Kidney (tissue), 14 donors: Measurements from ENCODE around the gene MEF2B. TPM values are rescaled to one million over a fixed set of nuclear protein-coding genes. Genes with fewer than 3 reads are reported as not detected.

Source experiments
- DNase-seq, 5 donors: peaks; one replicate each; pipeline ENCODE4 v3.0.0-alpha.2; 2013 to 2020
- FAIRE-seq: peaks from 2 replicates; lab custom pipeline; 2012; peaks lifted over from hg19 to GRCh38; lab: Jason Lieb, UNC
- H3K27ac ChIP-seq, 2 donors: one replicate each; pipeline ENCODE4 v1.7.0; 2013; ENCODE audit warnings: low read depth in 2 of 2, low read length in 2 of 2, inconsistent platforms in 1 of 2
- H3K27me3 ChIP-seq: one replicate; pipeline ENCODE4 v1.7.1; 2013; ENCODE audit warnings: low read length, inconsistent platforms; ENCODE audit not compliant: control insufficient read depth, insufficient read depth
- H3K36me3 ChIP-seq, 3 donors: one replicate each; pipeline versions ENCODE4 v1.7.0 to v1.7.1; 2013; ENCODE audit warnings: low read length in 3 of 3, control low read depth in 1 of 3, inconsistent platforms in 1 of 3; ENCODE audit not compliant: insufficient read depth in 3 of 3, control insufficient read depth in 2 of 3
- H3K4me1 ChIP-seq, 3 donors: one replicate each; pipeline versions ENCODE4 v1.7.0 to v1.7.1; 2013; ENCODE audit warnings: low read length in 3 of 3, inconsistent platforms in 1 of 3, low read depth in 1 of 3; ENCODE audit not compliant: control insufficient read depth in 2 of 3, insufficient read depth in 2 of 3
- H3K4me3 ChIP-seq, 3 donors: one replicate each; pipeline versions ENCODE4 v1.7.0 to v1.8.1; 2013; ENCODE audit warnings: low read length in 3 of 3, control low read depth in 1 of 3, inconsistent platforms in 1 of 3
- H3K9ac ChIP-seq, 3 donors: one replicate each; pipeline versions ENCODE4 v1.7.0 to v1.7.1; 2013; ENCODE audit warnings: low read length in 3 of 3, control low read depth in 1 of 3, inconsistent platforms in 1 of 3
- H3K9me3 ChIP-seq, 3 donors: one replicate each; pipeline versions ENCODE4 v1.7.0 to v1.7.1; 2013; ENCODE audit warnings: low read length in 3 of 3, control low read depth in 1 of 3, inconsistent platforms in 1 of 3; ENCODE audit not compliant: control insufficient read depth in 2 of 3, insufficient read depth in 1 of 3
- intact Hi-C: fragments of 100-400 bp; cut with DNase I; formaldehyde crosslinking; loops from one replicate; pipeline ENCODE4 v1.11.1; 2022
- polyA plus RNA-seq: library from polyadenylated mRNA; stranded (reverse); fragments of 350-450 nt; fragmentation: Illumina TruSeq; extraction: RNeasy Lipid Tissue Mini Kit (QIAGEN cat#74804); gene quantifications from one replicate; pipeline ENCODE4 v1.2.3, GENCODE V29; 2014; ENCODE audit warnings: low read depth, low replicate concordance; ENCODE audit not compliant: insufficient read depth
- total RNA-seq: library from RNA; stranded (reverse); fragmentation: NEBNext Ultra II Directional; extraction: Animal tissue kit (Norgen Biotek cat#: 25700); gene quantifications from one replicate; pipeline ENCODE4 v1.2.1, GENCODE V29; 2021
- TF ChIP-seq, protein P1 (sequence below): IDR thresholded peaks from 3 replicates; pipeline ENCODE4 v1.5.1; 2012; ENCODE audit warnings: mild to moderate bottlenecking, moderate library complexity, borderline replicate concordance; ENCODE audit not compliant: insufficient read depth; ENCODE audit errors: extremely low read depth
- donor health status: control.
- donor health status: control.
- donor health status: control.
- donor health status: control.
- donor health status: control.
- donor health status: DM: yes; HTN: yes; CAD: no.
- donor health status: Normal renal cell carcinoma (clear cell type).

Gene MEF2B
- total and polyA plus RNA-seq, 2 donors from 2014 or later, result 0.47 to 3.4 TPM

- DNase-seq (peak in 4 of 5 donors; percentile 81 to 92 (median 86)), FAIRE-seq (no peak)
- intact Hi-C loops, result loop anchor here (10.0 kb wide), 1 partner anchor 80 kb away; no protein-coding TSS in a partner anchor
- no peak overlapping the region for H3K9ac ChIP-seq
- H3K36me3 ChIP-seq, result no peaks in the 10 kb centered on the region
- H3K27ac ChIP-seq, result no peak overlapping the region
- H3K9me3 ChIP-seq, result peaks cover 0 to 4% (median 0%) of the 10 kb centered on the region in 3 donors
- no peaks in the 10 kb centered on the region for H3K27me3 ChIP-seq
- TF ChIP-seq, protein P1, sequence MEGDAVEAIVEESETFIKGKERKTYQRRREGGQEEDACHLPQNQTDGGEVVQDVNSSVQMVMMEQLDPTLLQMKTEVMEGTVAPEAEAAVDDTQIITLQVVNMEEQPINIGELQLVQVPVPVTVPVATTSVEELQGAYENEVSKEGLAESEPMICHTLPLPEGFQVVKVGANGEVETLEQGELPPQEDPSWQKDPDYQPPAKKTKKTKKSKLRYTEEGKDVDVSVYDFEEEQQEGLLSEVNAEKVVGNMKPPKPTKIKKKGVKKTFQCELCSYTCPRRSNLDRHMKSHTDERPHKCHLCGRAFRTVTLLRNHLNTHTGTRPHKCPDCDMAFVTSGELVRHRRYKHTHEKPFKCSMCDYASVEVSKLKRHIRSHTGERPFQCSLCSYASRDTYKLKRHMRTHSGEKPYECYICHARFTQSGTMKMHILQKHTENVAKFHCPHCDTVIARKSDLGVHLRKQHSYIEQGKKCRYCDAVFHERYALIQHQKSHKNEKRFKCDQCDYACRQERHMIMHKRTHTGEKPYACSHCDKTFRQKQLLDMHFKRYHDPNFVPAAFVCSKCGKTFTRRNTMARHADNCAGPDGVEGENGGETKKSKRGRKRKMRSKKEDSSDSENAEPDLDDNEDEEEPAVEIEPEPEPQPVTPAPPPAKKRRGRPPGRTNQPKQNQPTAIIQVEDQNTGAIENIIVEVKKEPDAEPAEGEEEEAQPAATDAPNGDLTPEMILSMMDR, result no peak
- peaks cover 0 to 7% (median 7%) of the 10 kb centered on the region in 3 donors for H3K4me1 ChIP-seq
- no peak overlapping the region for H3K4me3 ChIP-seq
Measured at GRCh38 chr19:19134687-19135158, 35.3 kb downstream of the MEF2B start.

DNA sequence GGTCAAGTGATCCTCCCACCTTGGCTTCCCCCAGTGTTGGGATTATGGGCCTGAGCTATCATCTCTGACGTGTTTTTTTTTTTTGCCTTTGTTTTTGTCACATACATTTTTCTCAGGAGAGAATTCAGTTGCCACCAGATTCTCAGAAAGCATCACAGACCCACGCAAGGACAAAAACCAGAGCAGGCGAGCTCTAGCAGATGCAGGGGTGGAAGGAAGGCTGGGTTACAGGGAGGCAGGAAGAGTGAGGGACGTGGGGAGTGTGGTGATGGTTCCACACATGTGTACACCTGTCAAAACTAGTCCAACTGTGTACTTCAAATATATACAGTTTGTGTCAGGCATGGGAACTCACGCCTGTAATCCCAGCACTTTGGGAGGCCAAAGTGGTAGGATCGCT is 36.1 kb downstream of the MEF2B start:
- FAIRE-seq (no peak), DNase-seq (no peak)
- TF ChIP-seq, protein P1, result no peak
- Histone ChIP-seq H3K4me1 (peaks cover 0 to 7% (median 7%) of the 10 kb centered on the region in 3 donors), H3K27ac (no peak overlapping the region), H3K36me3 (no peaks in the 10 kb centered on the region), H3K9ac (no peak overlapping the region), H3K4me3 (no peak overlapping the region), H3K27me3 (no peaks in the 10 kb centered on the region), H3K9me3 (peaks cover 0 to 4% (median 0%) of the 10 kb centered on the region in 3 donors)
- intact Hi-C loops, result loop anchor here (10.0 kb wide), 1 partner anchor 79 kb away; no protein-coding TSS in a partner anchor

- DNase-seq (no peak), FAIRE-seq (no peak)
- intact Hi-C loops, result loop anchor here (10.0 kb wide), 1 partner anchor 78 kb away; no protein-coding TSS in a partner anchor
- TF ChIP-seq, protein P1, result no peak
- peaks cover 0 to 7% (median 7%) of the 10 kb centered on the region in 3 donors for H3K4me1 ChIP-seq
- no peaks in the 10 kb centered on the region for H3K36me3 ChIP-seq
- H3K27me3 ChIP-seq, result no peaks in the 10 kb centered on the region
- H3K9me3 ChIP-seq, result peaks cover 0 to 4% (median 0%) of the 10 kb centered on the region in 3 donors
- H3K4me3 ChIP-seq, result no peak overlapping the region
- no peak overlapping the region for H3K9ac ChIP-seq
- no peak overlapping the region for H3K27ac ChIP-seq
Measured at GRCh38 chr19:19132912-19133311, 37.2 kb downstream of the MEF2B start.

DNA sequence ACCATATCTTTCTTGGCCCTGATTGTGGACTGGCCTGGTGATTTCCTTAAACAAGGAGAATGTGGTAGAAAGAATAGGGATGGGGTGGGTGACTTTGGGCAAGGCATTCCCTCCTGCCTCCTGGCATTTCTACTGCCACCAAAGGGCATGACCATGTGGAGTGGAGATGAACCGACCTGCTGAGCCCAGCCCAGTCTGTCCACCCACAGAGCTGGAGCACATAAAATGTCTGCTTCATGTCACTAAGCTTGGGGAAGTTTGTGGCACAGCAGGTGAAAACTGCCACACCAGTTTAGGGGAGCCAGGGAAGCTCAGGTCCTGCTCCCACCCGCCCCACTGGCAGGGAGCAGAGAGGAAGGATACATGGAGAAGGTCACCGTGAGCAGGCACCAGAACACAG is 38.1 kb downstream of the MEF2B start:
- Histone ChIP-seq H3K4me1 (peaks cover 0 to 3% (median under 1%) of the 10 kb centered on the region in 3 donors), H3K4me3 (no peak overlapping the region), H3K9me3 (peaks cover 0 to 4% (median 0%) of the 10 kb centered on the region in 3 donors), H3K27me3 (no peaks in the 10 kb centered on the region), H3K9ac (no peak overlapping the region), H3K36me3 (no peaks in the 10 kb centered on the region), H3K27ac (no peak overlapping the region)
- FAIRE-seq, result no peak
- TF ChIP-seq, protein P1, result no peak
- intact Hi-C loops, result loop anchor here (10.0 kb wide), 1 partner anchor 77 kb away; no protein-coding TSS in a partner anchor
- DNase-seq, result peak in 1 of 5 donors; percentile 21
